ENCODE data around the gene ETFB. TPM values are rescaled to one million over a fixed set of nuclear protein-coding genes. Genes with fewer than 3 reads are reported as not detected.

ETFB gene
- total RNA-seq, 1 experiment from 2014 or later = 140 TPM

GRCh38 chr19:51305479-51305878 lies 60.7 kb downstream of the ETFB start:
- TF ChIP-seq ZFX (IDR thresholded peaks at IDR 0.05) = no peak
- TF ChIP-seq CTCF (IDR thresholded peaks at IDR 0.05 in 2 of 3, conservative IDR thresholded peaks at IDR 0.05 in 1 of 3; ENCODE audit: borderline replicate concordance in 1 of 3, insufficient read depth in 1 of 3, low read depth in 2 of 3, low read length in 2 of 3) = no peak
- TF ChIP-seq MAX (IDR thresholded peaks at IDR 0.05) = no peak
- no peak for TF ChIP-seq FOSL1 (IDR thresholded peaks at IDR 0.05; ENCODE audit: low read depth)
- TF ChIP-seq POLR2A (IDR thresholded peaks at IDR 0.05; ENCODE audit: borderline replicate concordance, extremely low read depth, insufficient read depth, insufficient read length) = no peak
- TF ChIP-seq TCF7L2 (IDR thresholded peaks at IDR 0.05; ENCODE audit: borderline replicate concordance, extremely low read depth, insufficient read depth, insufficient read length) = no peak
- no peak for TF ChIP-seq ZBTB33 (IDR thresholded peaks at IDR 0.05; ENCODE audit: extremely low read depth, insufficient replicate concordance, low read length)
- TF ChIP-seq SP1 (IDR thresholded peaks at IDR 0.05; ENCODE audit: low read depth) = no peak
- TF ChIP-seq EZH2phosphoT487 (IDR thresholded peaks at IDR 0.05; ENCODE audit: borderline replicate concordance) = no peak
- TF ChIP-seq SIN3A (IDR thresholded peaks at IDR 0.05; ENCODE audit: low read depth) = no peak
- TF ChIP-seq ATF3 (IDR thresholded peaks at IDR 0.05) = no peak
- TF ChIP-seq POLR2AphosphoS5 (IDR thresholded peaks at IDR 0.05; ENCODE audit: low read depth, low read length) = no peak
- no peak for TF ChIP-seq JUND (IDR thresholded peaks at IDR 0.05)
- TF ChIP-seq ELF1 (IDR thresholded peaks at IDR 0.05; ENCODE audit: borderline replicate concordance, low read depth) = no peak
- no peak for TF ChIP-seq ZNF274 (IDR thresholded peaks at IDR 0.05; ENCODE audit: low read depth, low read length)
- TF ChIP-seq EZH2 (IDR thresholded peaks at IDR 0.05) = no peak
- no peak for TF ChIP-seq YY1 (IDR thresholded peaks at IDR 0.05; ENCODE audit: extremely low read depth, insufficient replicate concordance, low read depth, low read length)
- no peak for TF ChIP-seq RAD21 (IDR thresholded peaks at IDR 0.05; ENCODE audit: low read depth)
- no peak for TF ChIP-seq EGR1 (IDR thresholded peaks at IDR 0.05; ENCODE audit: low read depth)
- no peak for TF ChIP-seq SRF (IDR thresholded peaks at IDR 0.05; ENCODE audit: low read depth)
- Histone ChIP-seq H2AFZ (ENCODE audit: low read depth, low read length, poor library complexity, severe bottlenecking) (no peak overlapping the region), H3K4me2 (ENCODE audit: low read length) (no peak overlapping the region), H3K4me3 (replicated peaks in 1 of 2; ENCODE audit: low read depth in 1 of 2, low read length in 2 of 2) (no peak overlapping the region), H3K9me2 (ENCODE audit: insufficient read depth) (no peaks in the 10 kb centered on the region), H3K79me2 (ENCODE audit: insufficient read depth, low read length) (no peaks in the 10 kb centered on the region), H3K27ac (ENCODE audit: low read depth, low read length) (no peak overlapping the region), H3K9ac (ENCODE audit: low read length) (no peak overlapping the region), H3K36me3 (ENCODE audit: control insufficient read depth in 1 of 2, insufficient read depth in 2 of 2, low read length in 2 of 2) (no peaks in the 10 kb centered on the region), H4K20me1 (ENCODE audit: insufficient read depth) (no peaks in the 10 kb centered on the region), H3K4me1 (ENCODE audit: control insufficient read depth in 1 of 2, insufficient read depth in 2 of 2, low read length in 2 of 2) (no peaks in the 10 kb centered on the region), H3K9me3 (ENCODE audit: control insufficient read depth in 1 of 2, insufficient read depth in 1 of 2, low read depth in 1 of 2, low read length in 2 of 2) (peaks cover 10 to 18% of the 10 kb centered on the region in 2 experiments; a peak in 2 of 4 replicates), H3K27me3 (ENCODE audit: insufficient read depth, low read length) (0 out of 2 replicates have a peak, but pooled peaks cover 6% of the 10 kb centered on the region)
- no TSS peak for BruUV-seq (replicated peaks)
- POLR2A ChIA-PET = no interaction called here
- intact Hi-C loops (cut with micrococcal nuclease) = no loop called here
- CTCF ChIA-PET = no interaction called here
- RAD21 ChIA-PET (ENCODE audit: low non-redundant PET in 1 of 2, low total read pairs in 2 of 2, uncharacterized antibody in 2 of 2, unreplicated experiment in 2 of 2) = no interaction called here
- ATAC-seq (no peak), DNase-seq (ENCODE audit: low read depth, low spot score) (no peak)

Data from HCT116 (cell line).